ENCODE measurements around the gene MRPL17.

The MRPL17 gene

DNA sequence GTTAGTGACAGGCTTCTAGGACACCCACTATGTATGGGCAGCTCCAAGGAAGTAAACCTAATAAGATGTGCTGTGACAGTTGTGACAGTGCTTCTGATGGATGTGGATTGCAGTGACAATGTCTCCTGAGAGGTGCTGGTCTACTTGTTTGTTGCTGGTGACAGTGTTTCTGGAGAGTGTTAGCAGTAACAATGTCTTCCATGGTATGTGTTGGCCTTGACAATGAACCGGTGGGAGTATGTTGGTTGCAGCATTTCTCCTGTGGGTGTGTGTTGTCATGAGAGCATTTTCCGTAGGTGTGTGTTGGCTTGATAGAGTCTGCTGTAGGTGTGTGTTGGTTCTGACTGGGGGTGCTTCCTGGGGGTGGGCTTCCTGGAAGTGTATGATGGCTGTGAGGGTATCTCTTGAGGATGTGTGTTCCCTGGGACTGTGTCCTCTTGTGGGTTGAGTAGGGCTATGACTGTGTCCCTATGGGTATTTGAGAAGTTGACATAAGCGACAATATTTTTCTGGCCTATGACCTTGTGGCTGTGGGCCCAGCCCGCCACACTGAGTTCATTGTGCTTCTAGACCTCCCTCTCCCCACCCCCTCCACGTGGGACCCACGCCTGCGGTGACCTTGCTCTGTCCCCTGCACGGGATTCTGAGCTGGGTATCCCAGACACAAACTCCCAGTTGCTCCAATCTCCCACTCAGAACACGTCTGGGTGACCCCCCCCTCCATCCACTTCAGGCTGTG is 28.7 kb downstream of the MRPL17 start:
- DNase-seq (ENCODE audit: low spot score): peak; percentile 52

DNA sequence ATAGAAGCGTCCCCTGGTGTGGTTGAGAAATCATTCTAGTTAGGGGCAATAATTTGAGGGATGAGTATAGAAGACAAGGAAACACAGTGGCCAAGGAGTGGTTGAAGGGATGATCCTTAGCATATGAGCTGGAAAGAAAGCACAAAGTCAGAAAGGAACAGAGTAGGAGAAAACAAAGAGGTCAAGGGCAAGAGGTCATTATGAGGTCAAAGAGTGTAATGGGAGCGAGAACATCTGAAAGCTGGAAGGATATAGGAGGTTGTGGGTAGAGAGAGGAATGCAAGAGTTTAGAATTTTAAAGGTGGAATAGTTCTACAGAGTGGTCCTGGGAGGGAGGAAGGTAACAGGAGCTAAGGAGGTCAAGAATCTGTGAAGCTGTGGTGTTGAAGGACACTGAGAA is 29.5 kb downstream of the MRPL17 start:
- no peak for DNase-seq (ENCODE audit: low spot score)

DNA sequence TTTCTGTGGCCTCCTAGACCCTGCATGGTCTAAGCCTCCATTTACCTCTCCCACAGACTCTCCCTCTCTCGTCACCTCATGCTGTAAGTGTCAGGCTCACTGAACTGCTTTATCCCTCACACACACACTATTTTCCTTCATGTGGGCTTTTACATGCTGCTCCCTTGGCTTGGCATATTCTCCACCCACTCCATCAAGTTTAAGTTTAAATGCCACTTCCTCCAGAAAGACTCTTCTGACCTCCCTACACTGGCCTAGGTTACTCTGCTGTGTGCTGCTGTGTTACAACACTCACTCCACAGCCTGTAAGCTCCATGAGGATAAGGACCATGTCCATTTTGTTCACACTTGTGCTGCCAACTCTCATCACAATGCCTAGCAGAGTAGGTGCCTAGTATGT is 30.0 kb downstream of the MRPL17 start:
- no peak for DNase-seq (ENCODE audit: low spot score)

GRCh38 chr11:6652182-6652581 is 31.0 kb downstream of the MRPL17 start:
- no peak for DNase-seq (ENCODE audit: low spot score)

GRCh38 chr11:6650980-6651379 is 32.2 kb downstream of the MRPL17 start:
- DNase-seq (ENCODE audit: low spot score): no peak

GRCh38 chr11:6650104-6650503 is 33.0 kb downstream of the MRPL17 start:
- no peak for DNase-seq (ENCODE audit: low spot score)

DNA sequence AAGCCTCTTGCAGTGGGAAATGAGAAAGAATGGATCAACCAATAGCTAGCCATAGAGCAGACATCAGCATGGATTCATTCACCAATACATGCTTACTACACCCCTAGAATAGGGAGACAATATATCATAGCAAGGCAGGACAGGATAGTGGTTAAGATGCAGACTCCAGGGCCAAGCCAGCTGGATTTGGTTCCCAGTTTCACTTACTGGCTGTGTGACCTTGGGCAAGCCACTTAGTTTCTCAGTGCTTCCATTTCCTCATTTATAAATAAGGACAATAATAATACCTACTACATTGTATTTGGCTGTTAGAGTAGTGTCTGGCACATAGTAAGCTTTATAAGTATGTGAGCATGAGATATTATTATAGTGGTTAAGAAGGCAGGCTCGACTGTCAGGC is 34.6 kb downstream of the MRPL17 start:
- DNase-seq (ENCODE audit: low spot score): no peak

GRCh38 chr11:6647836-6648235 is 35.3 kb downstream of the MRPL17 start:
- DNase-seq (ENCODE audit: low spot score): no peak

- DNase-seq (ENCODE audit: low spot score): no peak
Measured at GRCh38 chr11:6646918-6647679, 36.0 kb downstream of the MRPL17 start.

DNA sequence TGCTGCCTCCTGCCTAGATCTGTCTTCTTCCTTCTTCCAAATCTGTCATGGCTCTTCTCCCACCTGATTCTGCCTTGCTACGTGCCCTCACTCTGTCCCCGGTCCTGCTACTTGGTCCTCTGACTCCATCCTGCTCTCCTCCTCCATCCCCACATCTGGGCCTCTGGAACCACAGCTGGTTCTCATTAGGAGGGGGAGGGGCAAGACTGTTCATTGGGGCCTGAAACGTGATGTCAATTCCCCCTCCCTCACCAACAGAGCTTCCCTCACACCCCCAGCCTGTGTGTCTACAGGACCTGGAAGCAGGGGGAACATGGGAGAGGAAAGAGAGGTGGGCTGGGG is 36.6 kb downstream of the MRPL17 start:
- DNase-seq (ENCODE audit: low spot score): no peak

- DNase-seq (ENCODE audit: low spot score): no peak
Measured at GRCh38 chr11:6646071-6646470, 37.1 kb downstream of the MRPL17 start.

DNA sequence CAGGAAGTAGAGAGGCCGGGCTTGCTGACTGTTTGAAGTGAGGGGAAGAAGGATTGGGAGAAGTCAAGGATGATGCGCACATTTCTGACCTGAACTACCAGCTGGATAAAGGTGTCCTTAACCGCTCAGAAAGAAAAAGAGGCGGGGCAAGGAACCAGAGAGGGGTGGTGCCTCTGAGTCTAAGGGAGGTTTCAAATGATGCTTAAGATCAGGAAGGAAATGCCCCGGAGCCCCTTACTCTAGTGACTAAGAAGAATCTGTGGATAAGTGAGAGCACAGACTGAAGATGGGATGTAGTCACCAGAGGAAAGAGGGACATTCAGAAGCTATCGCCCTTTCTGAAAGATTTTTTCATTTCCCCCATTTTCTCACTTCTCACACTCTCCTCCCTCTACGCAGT is 40.2 kb downstream of the MRPL17 start:
- no peak for DNase-seq (ENCODE audit: low spot score)

DNA sequence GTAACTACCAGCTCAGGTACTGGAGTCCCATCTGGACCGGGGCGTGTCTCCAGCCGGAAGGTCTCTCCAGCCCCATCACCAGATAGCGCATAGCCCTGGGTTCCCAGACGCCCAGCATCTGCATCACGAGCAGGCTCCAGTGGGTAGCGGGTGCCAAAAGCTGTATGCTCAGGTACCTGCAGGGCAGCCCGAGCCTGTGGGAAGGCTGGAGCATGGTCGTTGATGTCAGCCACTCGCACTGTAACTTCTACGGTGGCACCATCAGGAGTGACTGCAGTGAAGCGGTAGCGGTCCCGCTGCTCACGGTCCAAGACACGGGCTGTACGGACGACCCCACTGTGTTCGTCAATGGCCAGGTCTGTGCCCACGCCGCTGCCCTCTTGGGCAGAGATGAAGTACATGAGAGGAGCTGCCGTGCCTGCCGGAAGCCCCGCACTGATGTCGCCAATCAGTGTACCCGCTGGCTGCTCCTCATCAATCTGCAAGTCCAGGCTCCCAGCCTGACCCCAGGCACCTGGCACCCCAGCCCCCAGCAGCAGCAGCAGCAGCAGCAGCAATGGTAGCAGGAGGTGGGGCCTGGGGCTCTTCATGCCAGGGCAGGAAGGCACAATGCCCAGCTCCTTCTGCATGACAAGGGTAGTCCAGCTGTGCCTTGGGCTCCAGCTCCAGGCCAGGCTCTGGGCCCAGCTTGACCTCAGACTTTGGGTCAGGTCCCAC is 42.0 kb downstream of the MRPL17 start:
- no peak for DNase-seq (ENCODE audit: low spot score)

DNA sequence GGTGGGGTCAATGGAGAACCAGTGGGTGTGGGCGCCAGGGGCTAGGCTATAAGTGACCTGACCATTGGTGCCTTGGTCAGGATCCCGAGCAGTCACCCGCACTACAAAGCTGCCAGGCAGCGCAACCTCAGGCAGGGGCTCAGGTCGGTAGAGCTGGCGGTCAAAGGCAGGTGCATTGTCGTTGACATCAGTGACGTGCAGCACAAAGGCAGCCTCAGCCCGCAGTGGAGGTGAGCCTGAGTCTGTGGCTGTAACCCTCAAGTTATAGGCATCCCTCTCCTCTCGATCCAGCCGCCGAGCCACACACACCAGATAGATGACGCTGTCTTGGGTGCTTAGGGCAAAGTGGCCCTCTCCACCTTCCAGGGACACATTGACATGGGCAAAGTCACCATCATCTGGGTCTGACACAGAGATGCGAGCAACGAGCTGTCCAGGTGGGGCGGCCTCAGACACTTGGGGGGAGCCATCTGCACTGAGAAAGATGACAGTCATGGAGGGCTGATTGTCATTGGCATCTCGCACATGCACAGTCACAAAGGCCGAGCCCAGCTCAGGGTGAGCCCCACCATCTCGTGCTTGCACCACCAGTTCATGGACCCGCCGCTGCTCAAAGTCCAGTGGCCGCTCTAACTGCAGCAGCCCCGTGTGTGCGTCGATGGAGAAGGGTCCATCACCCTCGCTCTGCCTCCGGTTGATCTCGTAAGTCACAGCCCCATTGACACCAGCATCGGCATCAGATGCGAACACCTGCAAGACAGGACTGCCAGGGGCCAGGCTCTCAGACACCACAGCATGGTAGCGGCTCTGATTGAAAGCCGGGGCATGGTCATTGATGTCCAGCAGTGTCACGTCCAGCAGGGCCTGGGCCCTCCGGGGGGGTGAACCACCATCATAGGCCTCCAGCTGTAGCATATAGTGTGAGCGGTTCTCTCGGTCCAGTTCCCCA is 42.8 kb downstream of the MRPL17 start:
- DNase-seq (ENCODE audit: low spot score): no peak

DNA sequence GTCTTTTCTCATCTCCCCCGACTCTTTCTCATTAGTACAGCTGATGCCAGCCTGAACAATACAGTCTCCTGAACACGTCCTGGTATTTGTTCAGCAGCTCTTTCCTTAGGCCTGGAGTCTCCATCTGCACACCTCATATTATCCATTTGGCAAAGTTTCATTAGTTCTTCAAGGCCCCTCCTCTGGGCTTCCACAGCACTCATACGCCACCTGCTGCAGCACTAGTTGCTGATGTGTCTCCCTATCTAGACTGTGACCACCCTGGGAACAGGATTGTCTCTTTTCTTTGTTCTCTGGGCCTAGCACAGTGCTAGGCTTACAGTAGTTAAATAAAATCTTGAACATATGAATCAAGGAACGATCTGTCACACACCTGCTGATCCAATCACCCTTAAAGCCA is 44.7 kb downstream of the MRPL17 start:
- no peak for DNase-seq (ENCODE audit: low spot score)

GRCh38 chr11:6637871-6638270 is 45.3 kb downstream of the MRPL17 start:
- peak; percentile 57 for DNase-seq (ENCODE audit: low spot score)

DNA sequence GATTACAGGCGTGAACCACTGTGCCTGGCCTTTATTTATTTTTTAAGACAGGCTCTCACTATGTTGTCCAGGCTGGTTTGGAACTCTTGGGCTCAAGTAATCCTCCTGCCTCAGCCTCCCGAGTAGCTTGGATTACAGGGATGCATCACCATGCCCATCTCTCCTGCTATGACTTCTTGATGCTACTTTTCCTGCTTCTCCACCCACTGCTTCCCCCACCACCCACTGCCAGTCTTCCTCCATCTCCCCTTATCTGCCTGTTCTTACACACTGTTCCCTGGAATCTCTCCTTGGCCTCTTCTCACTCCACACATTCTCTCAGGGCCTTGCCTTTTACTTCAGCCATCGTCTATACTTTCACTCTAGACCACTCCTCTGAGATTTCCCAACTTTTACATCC is 46.7 kb downstream of the MRPL17 start:
- no peak for DNase-seq (ENCODE audit: low spot score)

- DNase-seq (ENCODE audit: low spot score): peak; percentile 55
Measured at GRCh38 chr11:6635082-6635932, 47.8 kb downstream of the MRPL17 start.

DNA sequence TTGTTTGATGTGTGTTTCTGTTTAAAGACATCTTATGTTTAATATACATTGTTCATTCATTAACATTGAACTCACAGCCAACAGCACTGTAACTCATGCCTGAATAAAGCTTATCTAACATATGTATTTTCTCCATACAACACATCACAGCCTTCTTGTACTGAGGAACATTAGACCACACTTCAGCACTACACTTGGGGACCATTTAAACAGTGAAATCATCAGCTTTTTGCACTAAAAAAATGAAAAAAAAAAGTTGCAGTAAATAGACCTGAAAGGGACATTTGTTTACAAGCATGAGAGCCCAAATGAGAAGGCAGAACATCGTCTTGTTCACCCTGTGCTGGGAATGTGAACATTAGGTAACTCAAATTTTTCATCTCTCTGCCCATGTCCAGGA is 48.6 kb downstream of the MRPL17 start:
- DNase-seq (ENCODE audit: low spot score): no peak

DNA sequence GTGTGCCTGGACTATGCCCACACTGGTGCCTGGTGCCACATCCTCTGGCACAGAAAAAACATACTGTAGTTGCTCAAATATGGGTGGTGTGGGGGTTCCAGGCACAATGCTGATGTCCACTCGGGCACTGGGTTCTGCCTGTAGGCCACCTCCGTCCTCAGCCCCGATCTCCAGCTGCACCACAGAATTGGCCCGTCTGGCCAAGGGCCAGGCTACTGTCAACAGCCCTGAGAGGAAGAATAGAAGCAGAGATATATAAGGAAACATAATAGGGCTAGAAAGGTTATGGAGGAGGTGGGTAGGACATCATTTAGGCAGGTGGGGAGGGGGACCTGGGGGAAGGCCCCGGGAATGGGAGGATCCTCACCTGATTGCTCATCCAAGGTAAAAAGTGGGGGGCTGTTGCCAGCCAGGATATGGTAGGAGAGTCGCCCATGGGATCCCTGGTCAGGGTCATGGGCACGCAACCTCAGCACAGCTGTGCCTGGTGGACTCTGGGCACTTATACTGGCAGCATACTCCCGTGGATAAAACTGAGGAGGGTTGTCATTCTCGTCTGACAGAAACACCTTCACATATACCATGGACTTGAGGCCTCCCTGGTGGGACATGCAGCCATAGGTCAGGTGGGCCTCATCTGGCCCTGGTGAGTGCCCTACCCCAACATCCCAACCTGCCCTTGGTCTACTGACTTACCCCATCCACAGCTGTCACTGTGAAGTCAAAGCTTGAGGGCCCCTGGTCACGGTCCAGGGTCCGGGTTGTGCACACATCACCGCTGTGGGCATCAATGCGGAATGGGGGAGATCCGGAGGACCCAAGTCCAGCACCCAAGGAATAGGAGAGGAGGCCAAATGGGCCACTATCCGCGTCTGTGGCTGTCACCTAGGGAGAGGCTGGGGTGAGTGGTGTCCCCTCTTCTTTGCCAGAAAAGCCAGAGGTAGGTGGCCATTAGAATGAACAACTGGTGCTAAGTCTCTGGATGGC is 49.4 kb downstream of the MRPL17 start:
- no peak for DNase-seq (ENCODE audit: low spot score)

Data from HuH-7.5 (cell line).